ENCODE data around the gene MED9. TPM values are rescaled to one million over a fixed set of nuclear protein-coding genes. Genes with fewer than 3 reads are reported as not detected.

Gene MED9
- total and polyA plus RNA-seq, 4 donors: 10.8 to 15.4 (median 13.3) TPM

GRCh38 chr17:17537311-17538099, 60.7 kb downstream of the MED9 start:
- Histone ChIP-seq H3K9me3 (ENCODE audit: control insufficient read depth in 4 of 4, insufficient read depth in 3 of 4, low read length in 3 of 4) (peaks cover 0 to under 1% (median 0%) of the 10 kb centered on the region in 4 donors), H3K27ac (ENCODE audit: low read depth in 1 of 2, low read length in 1 of 2) (peak overlapping the region in 1 of 2 donors; percentile 76), H3K4me1 (ENCODE audit: control insufficient read depth in 5 of 5, insufficient read depth in 5 of 5, low read length in 5 of 5) (peaks cover 0 to 20% (median 14%) of the 10 kb centered on the region in 5 donors), H3K36me3 (ENCODE audit: control insufficient read depth in 4 of 4, insufficient read depth in 4 of 4, low read length in 4 of 4) (no peaks in the 10 kb centered on the region), H3K27me3 (ENCODE audit: control insufficient read depth in 3 of 3, insufficient read depth in 3 of 3, low read length in 2 of 3) (no peaks in the 10 kb centered on the region), H3K9ac (ENCODE audit: insufficient read depth in 1 of 2, low read length in 2 of 2) (no peak overlapping the region), H3K4me3 (no peak overlapping the region)
- DNase-seq (no peak), ATAC-seq (ENCODE audit: insufficient read depth, low FRiP score) (no peak)
- WGBS, 2 donors: 87 to 90% methylated on average over 15 of the region's 15 CpGs
- no peak for TF ChIP-seq CTCF (IDR thresholded peaks at IDR 0.05; ENCODE audit: control extremely low read depth, extremely low read depth)

GRCh38 chr17:17538417-17539391, 61.9 kb downstream of the MED9 start:
- Histone ChIP-seq H3K9ac (ENCODE audit: insufficient read depth in 1 of 2, low read length in 2 of 2) (no peak overlapping the region), H3K27me3 (ENCODE audit: control insufficient read depth in 3 of 3, insufficient read depth in 3 of 3, low read length in 2 of 3) (no peaks in the 10 kb centered on the region), H3K4me3 (no peak overlapping the region), H3K36me3 (ENCODE audit: control insufficient read depth in 4 of 4, insufficient read depth in 4 of 4, low read length in 4 of 4) (no peaks in the 10 kb centered on the region), H3K9me3 (ENCODE audit: control insufficient read depth in 4 of 4, insufficient read depth in 3 of 4, low read length in 3 of 4) (no peaks in the 10 kb centered on the region), H3K27ac (ENCODE audit: low read depth in 1 of 2, low read length in 1 of 2) (peak overlapping the region in 1 of 2 donors; percentile 76), H3K4me1 (ENCODE audit: control insufficient read depth in 5 of 5, insufficient read depth in 5 of 5, low read length in 5 of 5) (peaks cover 0 to 20% (median 14%) of the 10 kb centered on the region in 5 donors)
- WGBS, 2 donors: 67 to 81% methylated on average over 10 of the region's 10 CpGs
- DNase-seq (peak; percentile 57 to 81 (median 58)), ATAC-seq (ENCODE audit: insufficient read depth, low FRiP score) (peak; percentile 25)
- TF ChIP-seq CTCF (IDR thresholded peaks at IDR 0.05; ENCODE audit: control extremely low read depth, extremely low read depth): no peak

GRCh38 chr17:17539591-17539990, 62.8 kb downstream of the MED9 start:
- Histone ChIP-seq H3K4me3 (no peak overlapping the region), H3K9me3 (ENCODE audit: control insufficient read depth in 4 of 4, insufficient read depth in 3 of 4, low read length in 3 of 4) (no peaks in the 10 kb centered on the region), H3K27me3 (ENCODE audit: control insufficient read depth in 3 of 3, insufficient read depth in 3 of 3, low read length in 2 of 3) (no peaks in the 10 kb centered on the region), H3K36me3 (ENCODE audit: control insufficient read depth in 4 of 4, insufficient read depth in 4 of 4, low read length in 4 of 4) (no peaks in the 10 kb centered on the region), H3K27ac (ENCODE audit: low read depth in 1 of 2, low read length in 1 of 2) (peak overlapping the region in 1 of 2 donors; percentile 13), H3K9ac (ENCODE audit: insufficient read depth in 1 of 2, low read length in 2 of 2) (no peak overlapping the region), H3K4me1 (ENCODE audit: control insufficient read depth in 5 of 5, insufficient read depth in 5 of 5, low read length in 5 of 5) (peaks cover 0 to 20% (median 14%) of the 10 kb centered on the region in 5 donors)
- DNase-seq (no peak), ATAC-seq (ENCODE audit: insufficient read depth, low FRiP score) (no peak)
- WGBS, 2 donors: 67 to 81% methylated on average over 10 of the region's 10 CpGs
- no peak for TF ChIP-seq CTCF (IDR thresholded peaks at IDR 0.05; ENCODE audit: control extremely low read depth, extremely low read depth)
